Liver (tissue), 3 donors: Measurements from ENCODE around the gene NMU.
"Not testable (repeated sequence)": the region's sequence is repeated elsewhere in the genome, so short reads cannot be mapped to it uniquely, and the experiment has no call there.

Source experiments
- ATF3 ChIP-seq: IDR thresholded peaks from 2 replicates; pipeline ENCODE4 v1.6.1; 2016; ENCODE audit warnings: antibody characterized with exemption
- FOXA1 ChIP-seq: IDR thresholded peaks from 2 replicates; pipeline ENCODE4 v1.6.1; 2016; ENCODE audit warnings: antibody characterized with exemption
- GABPA ChIP-seq, 2 donors: IDR thresholded peaks in 1 of 2; conservative IDR thresholded peaks in 1 of 2; 2 replicates each; pipeline ENCODE4 v1.6.1; 2016; ENCODE audit warnings: antibody characterized with exemption in 2 of 2, mild to moderate bottlenecking in 1 of 2, moderate library complexity in 1 of 2
- HNF4A ChIP-seq, 2 donors: conservative IDR thresholded peaks; 2 replicates each; pipeline ENCODE4 v1.6.1; 2016; ENCODE audit warnings: antibody characterized with exemption in 2 of 2, mild to moderate bottlenecking in 2 of 2
- JUND ChIP-seq, 2 donors: IDR thresholded peaks; 2 replicates each; pipeline ENCODE4 v1.6.1; 2016; ENCODE audit warnings: antibody characterized with exemption in 2 of 2
- MAX ChIP-seq: IDR thresholded peaks from 2 replicates; pipeline ENCODE4 v1.6.1; 2016; ENCODE audit warnings: antibody characterized with exemption
- NR2F2 ChIP-seq: IDR thresholded peaks from 2 replicates; pipeline ENCODE4 v1.6.1; 2016; ENCODE audit warnings: antibody characterized with exemption
- SP1 ChIP-seq: IDR thresholded peaks from 2 replicates; pipeline ENCODE4 v1.6.1; 2018; ENCODE audit warnings: antibody characterized with exemption, mild to moderate bottlenecking
- ZBTB33 ChIP-seq: IDR thresholded peaks from 2 replicates; pipeline ENCODE4 v1.6.1; 2016; ENCODE audit warnings: antibody characterized with exemption
- TF ChIP-seq, protein P1 (sequence below): fragments of 150-350 bp; IDR thresholded peaks from 2 replicates; pipeline ENCODE4 v1.5.1; 2017; ENCODE audit warnings: improper control_type of control experiment, low read depth, low read length; ENCODE audit not compliant: missing input control
- TF ChIP-seq, protein P2 (sequence below): IDR thresholded peaks from 2 replicates; pipeline ENCODE4 v1.6.1; 2016; ENCODE audit warnings: antibody characterized with exemption, mild to moderate bottlenecking
- donor health status: healthy.
- donor health status: healthy.

DNA sequence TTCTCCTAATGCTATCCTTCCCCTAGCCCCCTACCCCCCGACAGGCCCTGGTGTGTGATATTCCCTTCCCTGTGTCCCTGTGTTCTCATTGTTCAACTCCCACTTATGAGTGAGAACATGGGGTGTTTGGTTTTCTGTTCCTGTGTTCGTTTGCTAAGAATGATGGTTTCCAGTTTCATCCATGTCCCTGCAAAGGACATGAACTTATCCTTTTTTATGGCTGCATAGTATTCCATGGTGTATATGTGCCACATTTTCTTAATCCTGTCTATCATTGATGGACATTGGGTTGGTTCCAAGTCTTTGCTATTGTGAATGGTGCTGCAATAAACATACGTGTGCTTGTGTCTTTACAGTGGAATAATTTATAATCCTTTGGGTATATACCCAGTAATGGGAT lies 46.7 kb upstream of the NMU start:
- TF ChIP-seq, protein P1, sequence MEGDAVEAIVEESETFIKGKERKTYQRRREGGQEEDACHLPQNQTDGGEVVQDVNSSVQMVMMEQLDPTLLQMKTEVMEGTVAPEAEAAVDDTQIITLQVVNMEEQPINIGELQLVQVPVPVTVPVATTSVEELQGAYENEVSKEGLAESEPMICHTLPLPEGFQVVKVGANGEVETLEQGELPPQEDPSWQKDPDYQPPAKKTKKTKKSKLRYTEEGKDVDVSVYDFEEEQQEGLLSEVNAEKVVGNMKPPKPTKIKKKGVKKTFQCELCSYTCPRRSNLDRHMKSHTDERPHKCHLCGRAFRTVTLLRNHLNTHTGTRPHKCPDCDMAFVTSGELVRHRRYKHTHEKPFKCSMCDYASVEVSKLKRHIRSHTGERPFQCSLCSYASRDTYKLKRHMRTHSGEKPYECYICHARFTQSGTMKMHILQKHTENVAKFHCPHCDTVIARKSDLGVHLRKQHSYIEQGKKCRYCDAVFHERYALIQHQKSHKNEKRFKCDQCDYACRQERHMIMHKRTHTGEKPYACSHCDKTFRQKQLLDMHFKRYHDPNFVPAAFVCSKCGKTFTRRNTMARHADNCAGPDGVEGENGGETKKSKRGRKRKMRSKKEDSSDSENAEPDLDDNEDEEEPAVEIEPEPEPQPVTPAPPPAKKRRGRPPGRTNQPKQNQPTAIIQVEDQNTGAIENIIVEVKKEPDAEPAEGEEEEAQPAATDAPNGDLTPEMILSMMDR, result not testable (repeated sequence)
- not testable (repeated sequence) for TF ChIP-seq HNF4A (conservative IDR thresholded peaks at IDR 0.05); ZBTB33; NR2F2; ATF3; FOXA1; SP1; MAX; GABPA (IDR thresholded peaks at IDR 0.05 in 1 of 2, conservative IDR thresholded peaks at IDR 0.05 in 1 of 2); JUND (IDR thresholded peaks at IDR 0.05)
- TF ChIP-seq, protein P2, sequence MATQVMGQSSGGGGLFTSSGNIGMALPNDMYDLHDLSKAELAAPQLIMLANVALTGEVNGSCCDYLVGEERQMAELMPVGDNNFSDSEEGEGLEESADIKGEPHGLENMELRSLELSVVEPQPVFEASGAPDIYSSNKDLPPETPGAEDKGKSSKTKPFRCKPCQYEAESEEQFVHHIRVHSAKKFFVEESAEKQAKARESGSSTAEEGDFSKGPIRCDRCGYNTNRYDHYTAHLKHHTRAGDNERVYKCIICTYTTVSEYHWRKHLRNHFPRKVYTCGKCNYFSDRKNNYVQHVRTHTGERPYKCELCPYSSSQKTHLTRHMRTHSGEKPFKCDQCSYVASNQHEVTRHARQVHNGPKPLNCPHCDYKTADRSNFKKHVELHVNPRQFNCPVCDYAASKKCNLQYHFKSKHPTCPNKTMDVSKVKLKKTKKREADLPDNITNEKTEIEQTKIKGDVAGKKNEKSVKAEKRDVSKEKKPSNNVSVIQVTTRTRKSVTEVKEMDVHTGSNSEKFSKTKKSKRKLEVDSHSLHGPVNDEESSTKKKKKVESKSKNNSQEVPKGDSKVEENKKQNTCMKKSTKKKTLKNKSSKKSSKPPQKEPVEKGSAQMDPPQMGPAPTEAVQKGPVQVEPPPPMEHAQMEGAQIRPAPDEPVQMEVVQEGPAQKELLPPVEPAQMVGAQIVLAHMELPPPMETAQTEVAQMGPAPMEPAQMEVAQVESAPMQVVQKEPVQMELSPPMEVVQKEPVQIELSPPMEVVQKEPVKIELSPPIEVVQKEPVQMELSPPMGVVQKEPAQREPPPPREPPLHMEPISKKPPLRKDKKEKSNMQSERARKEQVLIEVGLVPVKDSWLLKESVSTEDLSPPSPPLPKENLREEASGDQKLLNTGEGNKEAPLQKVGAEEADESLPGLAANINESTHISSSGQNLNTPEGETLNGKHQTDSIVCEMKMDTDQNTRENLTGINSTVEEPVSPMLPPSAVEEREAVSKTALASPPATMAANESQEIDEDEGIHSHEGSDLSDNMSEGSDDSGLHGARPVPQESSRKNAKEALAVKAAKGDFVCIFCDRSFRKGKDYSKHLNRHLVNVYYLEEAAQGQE, result not testable (repeated sequence)
